CD4-positive, alpha-beta T cell (primary cell): ENCODE results near the gene PPCDC. TPM values are rescaled to one million over a fixed set of nuclear protein-coding genes. Genes with fewer than 3 reads are reported as not detected.

ENCODE experiments used
- ATAC-seq: fragments of 200-7000 bp; cut with Tn5 transposase; one replicate; pipeline ENCODE4 v1.10.0; 2022; ENCODE audit warnings: mild to moderate bottlenecking; ENCODE audit not compliant: poor library complexity
- CTCF ChIA-PET: fragments of 350-600 bp; sonication (Branson Sonifier 250); formaldehyde crosslinking; loops from one replicate; lab custom pipeline; 2021; ENCODE audit warnings: antibody characterized with exemption, inconsistent platforms; lab: Charles Lee
- POLR2A ChIA-PET: fragments of 350-600 bp; sonication (Branson Sonifier 250); formaldehyde crosslinking; loops from one replicate; lab custom pipeline; 2021; ENCODE audit warnings: antibody characterized with exemption, inconsistent platforms; lab: Charles Lee
- DNase-seq, 14 experiments: peaks; one replicate each; pipeline ENCODE4 v3.0.0-alpha.2; 2013 to 2020; ENCODE audit warnings: mixed read lengths in 2 of 14
- H3K27ac ChIP-seq, 2 donors: one replicate each; pipeline versions ENCODE4 v1.5.1 to v1.7.0; 2013; ENCODE audit warnings: low read length in 2 of 2, low read depth in 1 of 2, mild to moderate bottlenecking in 1 of 2
- H3K27me3 ChIP-seq, 2 experiments: 1 replicate in 1 of 2; 2 replicates in 1 of 2; pipeline versions ENCODE4 v1.6.1 to v1.7.0; 2013; ENCODE audit warnings: low read length in 2 of 2, control low read depth in 1 of 2, mild to moderate bottlenecking in 1 of 2, moderate library complexity in 1 of 2; ENCODE audit not compliant: insufficient read depth in 2 of 2, control insufficient read depth in 1 of 2
- H3K36me3 ChIP-seq: one replicate; pipeline ENCODE4 v1.6.1; 2013; ENCODE audit warnings: low read length, control low read depth; ENCODE audit not compliant: insufficient read depth
- H3K4me1 ChIP-seq: one replicate; pipeline ENCODE4 v1.6.1; 2013; ENCODE audit warnings: low read length, control low read depth; ENCODE audit not compliant: insufficient read depth
- H3K4me3 ChIP-seq: one replicate; pipeline ENCODE4 v1.5.1; 2013; ENCODE audit warnings: mild to moderate bottlenecking, low read length, moderate library complexity
- H3K9me3 ChIP-seq, 2 experiments: 1 replicate in 1 of 2; 2 replicates in 1 of 2; pipeline versions ENCODE4 v1.6.1 to v1.7.0; 2013; ENCODE audit warnings: low read length in 2 of 2, mild to moderate bottlenecking in 2 of 2, control low read depth in 1 of 2, moderate library complexity in 1 of 2; ENCODE audit not compliant: control insufficient read depth in 1 of 2, insufficient read depth in 1 of 2
- H3K27ac Mint-ChIP-seq: one replicate; pipeline ENCODE4 v1.8.0; 2020; ENCODE audit warnings: mixed read lengths
- H3K27me3 Mint-ChIP-seq: one replicate; pipeline ENCODE4 v1.8.0; 2021; ENCODE audit warnings: mixed read lengths
- H3K36me3 Mint-ChIP-seq: one replicate; pipeline ENCODE4 v1.8.0; 2021; ENCODE audit warnings: low read depth, mixed read lengths
- H3K4me1 Mint-ChIP-seq: one replicate; pipeline ENCODE4 v1.8.0; 2021; ENCODE audit warnings: low read depth, mixed read lengths
- H3K4me3 Mint-ChIP-seq: one replicate; pipeline ENCODE4 v1.8.0; 2020; ENCODE audit warnings: mild to moderate bottlenecking, mixed read lengths
- H3K9me3 Mint-ChIP-seq: one replicate; pipeline ENCODE4 v1.8.0; 2020; ENCODE audit warnings: mixed read lengths
- CTCF ChIP-seq: fragments of 200-600 bp; IDR thresholded peaks from one replicate; pipeline ENCODE4 v1.8.0; 2022; ENCODE audit warnings: antibody characterized with exemption, mild to moderate bottlenecking
- intact Hi-C, 2 experiments: fragments of 100-400 bp; cut with DNase I in 1 of 2; cut with micrococcal nuclease in 1 of 2; formaldehyde crosslinking; loops; one replicate each; pipeline versions ENCODE4 v1.15.1 to v1.9.0; 2023 to 2025; cut with DNase I, micrococcal nuclease
- total RNA-seq, 174 experiments: library from RNA in 2 of 174; stranded (reverse) in 2 of 174; gene quantifications; one replicate each; pipeline ENCODE4 v1.2.3 and lab custom pipeline; 2021 to 2026

PPCDC gene
- total RNA-seq, 2 experiments from 2014 or later = 5.5 to 5.8 TPM

DNA sequence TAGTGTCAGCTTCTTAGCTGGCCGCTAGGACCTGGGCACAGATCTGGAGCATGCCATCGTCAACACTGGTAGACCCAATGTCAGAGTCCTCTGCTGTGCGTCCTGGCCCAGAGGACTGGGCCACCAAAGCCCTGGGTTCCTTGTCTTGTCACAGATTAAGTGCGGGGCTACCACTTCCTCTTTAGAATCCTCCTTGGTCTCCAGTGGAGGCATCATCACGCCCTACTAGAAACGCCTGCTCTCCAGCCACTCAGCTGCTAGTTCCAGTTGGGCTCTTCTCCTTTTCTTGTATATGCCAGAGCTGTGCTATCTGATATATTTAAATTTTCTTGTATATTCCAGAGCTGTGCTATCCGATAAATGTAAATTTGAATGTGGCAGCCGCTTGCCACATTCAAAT lies 11.2 kb downstream of the PPCDC start:
- peaks cover 21% of the 10 kb centered on the region for H3K4me1 Mint-ChIP-seq
- no peak overlapping the region for H3K4me3 Mint-ChIP-seq
- no peak overlapping the region for H3K27ac ChIP-seq
- ATAC-seq (no peak), DNase-seq (peak in 3 of 14 experiments; percentile 23 to 49 (median 44))
- H3K27me3 Mint-ChIP-seq = no peaks in the 10 kb centered on the region
- no peak overlapping the region for H3K4me3 ChIP-seq
- H3K36me3 ChIP-seq = peaks cover 8% of the 10 kb centered on the region
- peaks cover 14% of the 10 kb centered on the region for H3K4me1 ChIP-seq
- H3K9me3 ChIP-seq = no peaks in the 10 kb centered on the region
- POLR2A ChIA-PET = no interaction called here
- no peak overlapping the region for H3K27ac Mint-ChIP-seq
- H3K36me3 Mint-ChIP-seq = no peaks in the 10 kb centered on the region
- intact Hi-C loops = loop anchor here in 1 of 2 experiments (5.0 kb wide), 1 partner anchor 273 kb away; no protein-coding TSS in a partner anchor
- CTCF ChIA-PET = interaction anchor here (0.9 kb wide), 1 partner anchor 170 kb away, joined by 3 read pairs; no protein-coding TSS in a partner anchor
- no peaks in the 10 kb centered on the region for H3K27me3 ChIP-seq
- TF ChIP-seq CTCF = no peak
- no peaks in the 10 kb centered on the region for H3K9me3 Mint-ChIP-seq

GRCh38 chr15:75036212-75036616 lies 12.8 kb downstream of the PPCDC start:
- ChIA-PET POLR2A (interaction anchor here (1.2 kb wide), 1 partner anchor 13 kb away, joined by 4 read pairs; the partner anchor contains the start of gene PPCDC), CTCF (no interaction called here)
- H3K9me3 Mint-ChIP-seq = no peaks in the 10 kb centered on the region
- H3K4me3 Mint-ChIP-seq = no peak overlapping the region
- Histone ChIP-seq H3K27ac (no peak overlapping the region), H3K27me3 (no peaks in the 10 kb centered on the region), H3K9me3 (no peaks in the 10 kb centered on the region), H3K4me3 (no peak overlapping the region), H3K4me1 (peaks cover 6% of the 10 kb centered on the region), H3K36me3 (peaks cover 4% of the 10 kb centered on the region)
- DNase-seq (no peak), ATAC-seq (no peak)
- TF ChIP-seq CTCF = no peak
- H3K4me1 Mint-ChIP-seq = peaks cover 21% of the 10 kb centered on the region
- intact Hi-C loops = no loop called here
- H3K27me3 Mint-ChIP-seq = no peaks in the 10 kb centered on the region
- H3K36me3 Mint-ChIP-seq = no peaks in the 10 kb centered on the region
- H3K27ac Mint-ChIP-seq = no peak overlapping the region

GRCh38 chr15:75037685-75038084 lies 14.3 kb downstream of the PPCDC start:
- TF ChIP-seq CTCF = no peak
- H3K4me3 Mint-ChIP-seq = no peak overlapping the region
- no peak overlapping the region for H3K27ac Mint-ChIP-seq
- Histone ChIP-seq H3K27ac (no peak overlapping the region), H3K4me3 (no peak overlapping the region), H3K4me1 (peaks cover 10% of the 10 kb centered on the region), H3K9me3 (no peaks in the 10 kb centered on the region), H3K36me3 (peaks cover 8% of the 10 kb centered on the region), H3K27me3 (no peaks in the 10 kb centered on the region)
- no peaks in the 10 kb centered on the region for H3K27me3 Mint-ChIP-seq
- no peaks in the 10 kb centered on the region for H3K9me3 Mint-ChIP-seq
- H3K4me1 Mint-ChIP-seq = peaks cover 21% of the 10 kb centered on the region
- intact Hi-C loops = no loop called here
- no peak for ATAC-seq
- no peaks in the 10 kb centered on the region for H3K36me3 Mint-ChIP-seq
- CTCF ChIA-PET = no interaction called here
- peak in 2 of 14 experiments; percentile 35 to 44 for DNase-seq
- POLR2A ChIA-PET = no interaction called here
